Endothelial cell of umbilical vein (primary cell): ENCODE data around the gene EFCAB9. TPM values are rescaled to one million over a fixed set of nuclear protein-coding genes. Genes with fewer than 3 reads are reported as not detected.
A peak's percentile ranks its signal among the peaks of the same experiment; 100 is the strongest.

ENCODE experiments used
- BruUV-seq: library from RNA; stranded (reverse); fragments of 400-500 nt; replicated peaks from 2 replicates; lab custom pipeline; 2021; lab: Mats Ljungman, UMichigan
- CTCF ChIA-PET: fragments of 300-600, 350-600 bp; sonication (Branson Sonifier 250); formaldehyde crosslinking; loops from one replicate; lab custom pipeline; 2021; ENCODE audit warnings: antibody characterized with exemption, inconsistent platforms; lab: Charles Lee
- POLR2A ChIA-PET: fragments of 300-600, 350-600 bp; sonication (Branson Sonifier 250); formaldehyde crosslinking; loops from one replicate; lab custom pipeline; 2021; ENCODE audit warnings: antibody characterized with exemption, inconsistent platforms; lab: Charles Lee
- DNase-seq: peaks from one replicate; pipeline ENCODE4 v3.0.0-alpha.2; 2011; ENCODE audit warnings: low read depth, low spot score
- FAIRE-seq: peaks from 2 replicates; lab custom pipeline; 2011; peaks lifted over from hg19 to GRCh38; lab: Jason Lieb, UNC
- H2AFZ ChIP-seq: 2 replicates; pipeline ENCODE4 v1.6.0; 2012; ENCODE audit warnings: low read depth, low read length, control low read depth, inconsistent platforms
- H3K27ac ChIP-seq: 2 replicates; pipeline ENCODE4 v1.5.1; 2011; ENCODE audit warnings: low read depth, mild to moderate bottlenecking, control low read depth, low read length, moderate library complexity; ENCODE audit not compliant: insufficient read depth
- H3K27me3 ChIP-seq, 2 experiments: 2 replicates each; pipeline versions ENCODE4 v1.6.0 to v1.6.1; 2011; ENCODE audit warnings: low read length in 2 of 2, mixed read lengths in 1 of 2; ENCODE audit not compliant: control insufficient read depth in 2 of 2, insufficient read depth in 2 of 2
- H3K36me3 ChIP-seq, 2 experiments: 2 replicates in 1 of 2; 3 replicates in 1 of 2; pipeline ENCODE4 v1.5.1; 2011; ENCODE audit warnings: low read length in 2 of 2, mild to moderate bottlenecking in 1 of 2, moderate library complexity in 1 of 2; ENCODE audit not compliant: control insufficient read depth in 2 of 2, insufficient read depth in 2 of 2; ENCODE audit errors: extremely low read depth in 1 of 2
- H3K4me1 ChIP-seq: 3 replicates; pipeline ENCODE4 v1.5.1; 2011; ENCODE audit warnings: mild to moderate bottlenecking, low read length; ENCODE audit not compliant: control insufficient read depth, insufficient read depth; ENCODE audit errors: extremely low read depth
- H3K4me2 ChIP-seq: 2 replicates; pipeline ENCODE4 v1.6.1; 2011; ENCODE audit warnings: low read length, control low read depth, mixed read lengths; ENCODE audit not compliant: insufficient read depth
- H3K4me3 ChIP-seq, 3 experiments: fragments of 200-600 bp in 1 of 3; sonication (generic), shearing (Covaris generic) in 1 of 3; replicated peaks in 1 of 3; 2 replicates each; pipeline ENCODE4 v1.5.1; 2011 to 2016; ENCODE audit warnings: control low read depth in 3 of 3, low read length in 3 of 3, mild to moderate bottlenecking in 2 of 3, inconsistent platforms in 1 of 3, low read depth in 1 of 3, moderate library complexity in 1 of 3; ENCODE audit not compliant: insufficient read depth in 1 of 3
- H3K79me2 ChIP-seq: 2 replicates; pipeline ENCODE4 v1.6.0; 2012; ENCODE audit warnings: low read length, inconsistent platforms; ENCODE audit not compliant: control insufficient read depth, insufficient read depth
- H3K9ac ChIP-seq: replicated peaks from 2 replicates; pipeline ENCODE3; 2011; ENCODE audit warnings: low read length, control low read depth; ENCODE audit not compliant: insufficient read depth; ENCODE audit errors: extremely low read depth
- H3K9me1 ChIP-seq: replicated peaks from 3 replicates; pipeline ENCODE4 v1.6.0; 2011; ENCODE audit warnings: mild to moderate bottlenecking, low read length; ENCODE audit not compliant: control insufficient read depth, insufficient read depth; ENCODE audit errors: extremely low read depth
- H3K9me3 ChIP-seq: replicated peaks from 2 replicates; pipeline ENCODE4 v1.5.1; 2012; ENCODE audit warnings: low read length, inconsistent platforms; ENCODE audit not compliant: control insufficient read depth, insufficient read depth
- H4K20me1 ChIP-seq: replicated peaks from 2 replicates; pipeline ENCODE3; 2011; ENCODE audit warnings: mild to moderate bottlenecking, low read length; ENCODE audit not compliant: control insufficient read depth, insufficient read depth; ENCODE audit errors: extremely low read depth
- CTCF ChIP-seq, 2 donors: IDR thresholded peaks; 1 replicate in 1 of 2; 2 replicates in 1 of 2; pipeline ENCODE4 v1.5.1; 2011; ENCODE audit warnings: low read length in 2 of 2, mild to moderate bottlenecking in 2 of 2, moderate library complexity in 2 of 2, control low read depth in 1 of 2, inconsistent platforms in 1 of 2, low read depth in 1 of 2; ENCODE audit not compliant: insufficient read depth in 1 of 2; ENCODE audit errors: extremely low read depth in 1 of 2
- POLR2AphosphoS5 ChIP-seq: IDR thresholded peaks from 2 replicates; pipeline ENCODE4 v1.6.1; 2012; ENCODE audit warnings: low read depth, mild to moderate bottlenecking, control low read depth, low read length, moderate library complexity; ENCODE audit not compliant: insufficient read depth
- dilution Hi-C: fragments of 300-500 bp; cut with MboI; formaldehyde crosslinking; loops from one replicate; pipeline ENCODE4 v1.15.0; 2019; ENCODE audit warnings: low sequenced_read_pairs; ENCODE audit not compliant: extremely low pct_ligation_motif_present
- intact Hi-C: fragments of 100-400 bp; cut with micrococcal nuclease; formaldehyde crosslinking; loops from one replicate; pipeline ENCODE4 v1.10.0; 2022
- polyA plus RNA-seq, 4 experiments: library from polyadenylated mRNA; depleted of rRNA in 3 of 4; stranded (reverse) in 3 of 4; unstranded in 1 of 4; fragments of >200 nt; gene quantifications; 2 replicates each; pipeline versions ENCODE4 v1.2.1 to v1.2.3, GENCODE V29; 2011 to 2012; ENCODE audit warnings: missing spikeins in 1 of 4
- total RNA-seq: library from RNA; stranded (reverse); gene quantifications from 2 replicates; pipeline ENCODE4 v1.2.3, GENCODE V29; 2021

The EFCAB9 gene
- total and polyA plus RNA-seq, 2 donors (not counting 3 experiments of a cell fraction or from before 2014, with no cell fraction given), result not detected

GRCh38 chr5:172187118-172188032, 6.6 kb upstream of the EFCAB9 start:
- Histone ChIP-seq H2AFZ (peak overlapping the region; percentile 83), H3K36me3 (no peaks in the 10 kb centered on the region), H3K27me3 (peaks cover 0 to 2% of the 10 kb centered on the region in 2 experiments), H4K20me1 (no peaks in the 10 kb centered on the region), H3K9ac (peak overlapping the region; percentile 67), H3K4me1 (peaks cover 16% of the 10 kb centered on the region), H3K9me1 (no peaks in the 10 kb centered on the region), H3K27ac (peak overlapping the region; percentile 74), H3K4me3 (peak overlapping the region; percentile 69 to 89 (median 74)), H3K4me2 (peak overlapping the region; percentile 82), H3K79me2 (peaks cover 15% of the 10 kb centered on the region), H3K9me3 (no peaks in the 10 kb centered on the region)
- POLR2A ChIA-PET, result interaction anchor here (1.4 to 1.9 kb wide), 2 partner anchors 31 to 80 kb away, joined by 4 to 7 read pairs; no protein-coding TSS in a partner anchor
- CTCF ChIA-PET, result interaction anchor here (0.6 to 5.0 kb wide), 22 partner anchors 7 to 769 kb away, joined by 3 to 142 read pairs (median 8); partner anchors contain the start of genes FBXW11, FGF18 and UBTD2
- TSS peak; percentile 12 for BruUV-seq
- peak; percentile 49 for DNase-seq
- TF ChIP-seq CTCF (IDR thresholded peaks at IDR 0.05; ENCODE audit: extremely low read depth in 1 of 2, insufficient read depth in 1 of 2, low read depth in 1 of 2, low read length in 2 of 2), result peak in 1 of 2 donors; percentile 3
- no peak for TF ChIP-seq POLR2AphosphoS5
- peak; percentile 86 for FAIRE-seq
- dilution Hi-C loops, result no loop called here
- intact Hi-C loops, result loop anchor here (1.0 to 5.0 kb wide), 12 partner anchors 25 to 510 kb away; partner anchors contain the start of genes FBXW11 and SH3PXD2B
